Measurements from ENCODE around the gene MYRIP.

The MYRIP gene

DNA sequence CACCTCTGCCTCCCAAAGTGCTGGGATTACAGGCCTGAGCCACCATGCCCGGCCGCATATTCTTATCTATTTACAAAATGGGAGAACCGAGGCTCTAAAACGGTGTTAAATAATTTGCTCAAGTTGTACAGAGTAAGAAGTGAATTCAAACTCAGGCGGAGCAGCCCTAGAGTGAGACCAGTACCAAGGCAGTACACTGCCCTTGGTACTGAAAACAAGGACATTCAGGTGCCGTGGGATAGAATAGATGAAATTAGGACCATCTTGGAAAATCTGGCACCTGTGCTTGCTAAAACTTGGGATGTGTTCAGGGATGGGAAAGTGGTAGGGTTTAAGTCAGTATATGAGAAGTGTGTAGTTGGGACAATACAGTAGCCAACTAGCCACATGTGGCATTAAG lies 100.7 kb downstream of the MYRIP start:
- DNase-seq: no peak

DNA sequence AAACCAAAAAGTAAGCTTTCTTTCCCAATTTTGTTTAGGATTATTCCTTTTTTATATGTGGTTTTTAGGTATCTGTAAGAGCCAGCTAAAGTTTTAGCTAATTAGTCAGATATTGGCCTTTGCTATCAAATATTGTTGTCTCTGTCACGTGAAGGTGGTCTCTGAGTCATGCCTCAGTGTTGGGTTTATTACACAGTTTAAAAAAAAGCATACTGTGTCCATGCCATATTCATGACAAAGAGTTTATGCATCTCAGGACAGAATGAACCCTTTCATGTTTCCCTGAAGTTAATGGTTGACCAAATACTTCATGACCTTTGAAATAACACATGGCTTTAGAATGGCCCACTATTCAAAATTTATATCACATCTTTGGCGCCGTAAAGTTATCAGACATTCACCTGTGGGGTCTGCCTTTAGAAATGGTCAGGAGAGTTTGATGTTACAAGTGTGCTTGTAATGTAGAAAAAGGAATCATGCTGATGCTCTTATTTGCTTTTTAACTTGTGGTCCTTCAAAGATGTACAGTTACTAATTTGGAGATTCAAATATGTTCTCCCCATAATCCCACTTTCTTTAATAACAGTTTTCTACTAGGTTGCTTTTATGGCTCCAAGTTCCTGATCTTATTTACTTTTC lies 101.5 kb downstream of the MYRIP start:
- DNase-seq: no peak

DNA sequence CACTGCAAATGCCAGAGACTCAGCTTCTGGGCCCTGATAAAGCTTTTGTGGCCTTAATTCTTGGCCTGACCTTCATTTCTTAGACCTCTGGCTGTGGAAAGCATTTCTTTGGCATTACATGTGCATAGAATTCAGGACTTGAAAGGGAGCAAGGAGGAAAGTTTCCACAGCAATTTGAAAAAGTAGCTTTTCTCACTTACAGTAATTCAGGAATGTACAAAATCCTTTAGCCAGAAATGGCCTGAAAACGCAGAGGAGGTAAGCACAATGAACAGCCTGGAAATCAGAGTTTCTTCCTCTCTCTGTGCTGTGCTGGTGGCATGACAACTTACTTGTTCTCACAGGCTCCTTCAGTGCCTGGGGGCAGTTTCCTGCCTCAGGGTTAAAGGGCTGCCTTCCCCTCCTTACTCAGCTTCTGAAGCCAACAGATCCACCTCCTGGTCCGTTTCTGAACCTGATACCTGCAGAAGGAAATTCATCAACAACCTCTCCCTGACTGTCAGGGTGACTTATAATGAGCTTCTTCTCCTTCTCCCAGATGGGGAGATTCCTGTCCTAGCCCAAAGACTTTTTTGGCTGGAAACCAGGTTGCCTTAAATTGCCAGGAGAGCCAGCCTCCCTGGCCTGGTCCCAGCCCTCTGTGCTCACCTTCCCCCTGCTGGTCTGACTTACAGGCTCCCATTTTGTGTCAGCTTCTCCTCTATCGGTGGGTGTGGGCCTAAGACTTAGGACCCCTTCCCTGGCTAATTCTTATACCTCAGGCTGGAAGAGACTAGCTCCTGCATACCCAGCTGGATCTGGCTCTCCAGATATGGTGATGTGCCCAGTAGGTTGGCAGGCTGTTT lies 102.3 kb downstream of the MYRIP start:
- no peak for DNase-seq

DNA sequence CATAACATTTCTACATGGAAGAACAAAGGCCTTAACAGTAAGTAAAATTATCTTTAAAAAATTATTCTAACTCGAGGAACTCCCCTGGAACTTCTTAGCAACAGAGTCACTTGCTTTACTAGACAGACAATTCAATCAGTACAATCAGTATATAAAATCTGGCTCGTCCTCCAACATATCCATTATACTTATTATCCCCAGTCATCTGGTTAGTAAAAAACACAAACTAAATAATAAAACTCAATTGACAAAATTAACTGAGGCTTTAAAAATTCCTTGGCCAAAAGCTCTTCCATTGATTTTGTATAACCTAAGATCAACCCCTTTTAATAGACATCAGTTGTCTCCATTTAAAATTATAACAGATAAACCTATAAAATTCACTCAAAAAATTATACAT lies 105.6 kb downstream of the MYRIP start:
- no peak for DNase-seq

DNA sequence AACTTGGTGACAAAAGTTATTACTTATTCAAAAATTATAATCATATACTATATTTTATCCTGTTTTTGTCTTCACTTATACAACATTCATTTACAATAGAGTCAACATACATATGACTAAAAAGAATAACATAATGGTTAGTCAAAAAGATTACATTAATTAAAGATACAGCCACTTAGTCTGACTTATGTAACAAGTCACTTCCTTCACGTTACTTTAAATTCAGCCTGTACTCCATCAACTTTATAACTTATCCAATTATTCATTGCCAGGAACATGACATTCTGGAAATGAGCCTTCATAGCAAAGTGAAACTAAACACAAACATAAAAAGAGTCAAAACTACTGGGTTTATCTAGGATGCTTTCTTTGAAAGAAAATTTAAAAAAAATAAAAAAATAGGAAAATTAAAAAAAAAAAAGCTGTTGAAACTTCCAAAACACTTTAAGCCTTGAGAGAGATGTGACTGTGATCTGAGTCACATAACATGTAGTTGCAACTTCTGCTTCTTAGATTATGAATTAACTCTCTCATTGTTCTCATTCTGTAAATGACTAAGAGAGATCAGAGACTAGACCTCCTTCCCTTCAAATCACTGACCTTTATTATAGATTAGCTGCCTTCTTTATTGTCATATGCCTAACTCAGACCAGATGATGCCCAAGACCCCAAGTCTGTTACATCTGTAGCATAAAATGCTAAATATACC lies 107.8 kb downstream of the MYRIP start:
- no peak for DNase-seq

DNA sequence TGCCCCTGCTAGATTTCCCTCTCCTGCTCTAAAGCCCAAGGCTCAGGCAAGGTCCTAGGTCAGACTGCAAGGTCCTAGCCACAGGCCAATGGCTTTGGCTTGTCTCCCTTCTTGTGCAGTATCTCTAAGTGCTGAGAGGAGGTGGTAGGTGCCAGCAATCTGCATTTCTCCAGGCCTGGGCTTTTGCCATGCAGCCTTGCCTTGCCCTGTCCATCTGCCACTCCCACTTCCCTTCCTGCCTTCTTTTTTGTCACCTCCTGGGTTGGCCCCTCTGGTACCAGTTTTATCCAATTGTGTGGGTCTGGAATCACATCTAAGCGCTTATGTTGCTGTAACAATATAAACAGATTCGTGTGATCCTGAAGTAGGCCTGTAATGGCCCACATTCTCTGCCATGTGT lies 109.9 kb downstream of the MYRIP start:
- no peak for DNase-seq

DNA sequence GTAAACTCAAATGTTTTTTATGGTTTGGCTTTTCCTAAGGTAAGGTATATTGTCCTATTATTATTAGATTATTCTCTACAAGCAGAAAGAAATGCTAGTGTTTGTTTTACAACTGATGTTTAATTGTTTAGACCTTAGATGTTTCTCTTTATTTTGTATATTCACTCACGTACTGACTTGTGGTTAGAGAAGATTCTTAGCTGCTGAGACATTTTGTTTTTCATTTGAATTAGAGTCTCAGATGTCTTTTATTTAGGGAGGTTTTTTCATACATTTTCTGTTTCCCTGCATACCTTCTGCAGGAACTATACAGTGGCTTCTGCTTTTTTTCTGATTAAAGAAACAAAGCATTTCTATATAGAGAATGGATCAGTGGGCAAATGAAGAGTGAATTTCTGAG lies 110.9 kb downstream of the MYRIP start:
- no peak for DNase-seq

DNA sequence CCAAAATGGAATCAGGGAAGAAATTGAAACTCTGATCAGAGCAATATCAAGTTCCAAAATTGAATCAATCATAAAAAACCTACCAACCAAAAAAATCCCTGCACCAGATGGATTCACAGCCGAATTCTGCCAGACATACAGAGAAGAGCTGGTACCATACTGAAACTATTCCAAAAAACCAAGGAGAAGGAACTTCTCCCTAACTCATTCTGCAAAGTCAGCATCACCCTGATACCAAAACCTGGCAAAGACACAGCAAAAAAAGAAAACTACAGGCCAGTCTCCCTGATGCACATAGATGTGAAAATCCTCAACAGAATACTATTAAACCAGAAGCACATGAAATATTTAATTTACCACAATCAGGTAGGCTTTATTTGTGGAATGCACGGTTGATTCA lies 118.1 kb downstream of the MYRIP start:
- no peak for DNase-seq

DNA sequence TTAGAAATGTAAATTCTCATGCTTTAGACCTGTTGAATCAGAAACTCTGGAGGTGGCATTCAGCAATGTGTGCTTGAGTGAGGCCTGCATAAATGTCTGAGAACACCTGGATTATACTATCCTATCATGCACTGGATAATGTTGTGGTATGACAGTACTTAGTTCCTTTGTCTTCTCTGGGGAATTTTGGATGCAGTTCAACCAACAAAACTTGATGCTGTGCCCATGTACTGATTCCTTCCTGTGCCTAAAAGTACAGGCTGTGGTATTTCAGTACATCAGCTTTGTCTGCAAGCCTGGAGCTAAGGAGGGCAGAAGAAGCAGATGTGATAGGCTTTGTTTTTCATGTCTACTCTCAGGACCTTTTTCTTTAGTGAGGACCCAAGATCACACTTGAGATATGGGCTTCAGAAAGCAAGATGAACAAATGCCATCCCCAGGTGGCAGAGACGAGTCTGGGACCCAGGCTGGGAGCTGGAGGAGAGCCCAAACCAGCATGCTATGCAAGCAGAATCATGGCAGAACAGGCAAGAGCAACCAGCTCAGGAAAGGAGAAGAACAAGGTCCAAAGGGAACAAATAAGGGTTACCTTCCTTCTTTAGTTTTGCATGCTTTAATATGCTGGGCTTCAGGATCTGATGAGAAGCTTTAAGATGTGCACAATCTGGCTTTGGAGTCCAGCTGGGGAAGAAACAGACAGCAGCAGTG lies 124.7 kb downstream of the MYRIP start:
- no peak for DNase-seq

DNA sequence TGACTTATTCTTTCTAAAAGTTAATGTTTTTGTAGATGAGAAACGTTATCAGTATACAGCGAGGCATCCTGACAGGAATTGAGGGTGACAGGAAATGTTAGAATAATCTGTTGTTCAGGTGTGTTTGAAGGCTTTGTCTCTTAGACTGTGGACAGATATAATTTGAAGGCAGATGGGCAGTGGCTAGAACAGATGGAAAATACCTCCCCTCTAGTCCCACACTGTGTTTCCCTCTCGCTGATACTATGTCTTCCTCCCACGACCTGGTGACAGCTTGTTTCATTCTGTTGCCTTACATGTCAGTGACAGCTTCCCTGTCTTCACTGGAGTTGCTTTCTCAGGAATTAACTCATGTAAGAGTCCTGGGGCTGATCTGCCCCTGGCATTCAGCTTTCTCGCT lies 125.3 kb downstream of the MYRIP start:
- DNase-seq: no peak

DNA sequence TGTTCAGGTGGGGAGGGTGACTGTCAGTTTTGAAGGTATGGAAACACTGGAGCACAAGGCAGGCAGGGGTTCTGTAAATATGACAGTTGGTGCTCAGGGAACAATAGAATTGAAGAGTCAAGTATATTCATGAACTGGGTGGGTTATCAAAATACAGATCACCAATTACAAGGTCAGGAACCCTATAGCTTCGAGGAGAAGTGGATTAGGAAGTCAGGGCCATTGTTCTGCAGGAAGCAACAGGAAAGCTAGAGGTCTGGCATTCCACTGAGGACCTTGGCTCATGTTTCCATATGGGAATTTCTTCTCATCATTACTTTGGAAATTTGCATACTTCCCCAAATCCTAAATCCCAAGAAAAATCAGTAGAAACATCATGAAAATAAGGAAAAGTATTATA lies 125.9 kb downstream of the MYRIP start:
- no peak for DNase-seq

DNA sequence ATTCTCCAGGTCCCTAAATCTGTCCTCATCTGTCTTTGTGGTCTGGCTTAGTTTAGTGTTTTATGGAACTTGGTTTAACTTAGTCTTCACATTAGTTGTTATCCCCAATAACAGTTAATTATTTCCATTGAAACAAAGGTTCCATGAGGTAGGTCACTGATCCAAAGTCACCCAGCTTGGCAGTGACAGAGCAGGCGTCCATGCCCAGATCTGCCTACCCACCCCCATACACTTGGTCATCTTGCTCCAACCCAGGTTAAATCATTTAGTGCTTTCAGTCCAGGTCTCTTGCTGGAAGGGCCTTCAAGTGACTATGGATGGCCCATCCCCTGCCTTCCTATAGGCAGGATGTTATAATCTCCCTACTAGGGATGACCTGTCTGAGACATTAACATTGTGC lies 127.4 kb downstream of the MYRIP start:
- no peak for DNase-seq

DNA sequence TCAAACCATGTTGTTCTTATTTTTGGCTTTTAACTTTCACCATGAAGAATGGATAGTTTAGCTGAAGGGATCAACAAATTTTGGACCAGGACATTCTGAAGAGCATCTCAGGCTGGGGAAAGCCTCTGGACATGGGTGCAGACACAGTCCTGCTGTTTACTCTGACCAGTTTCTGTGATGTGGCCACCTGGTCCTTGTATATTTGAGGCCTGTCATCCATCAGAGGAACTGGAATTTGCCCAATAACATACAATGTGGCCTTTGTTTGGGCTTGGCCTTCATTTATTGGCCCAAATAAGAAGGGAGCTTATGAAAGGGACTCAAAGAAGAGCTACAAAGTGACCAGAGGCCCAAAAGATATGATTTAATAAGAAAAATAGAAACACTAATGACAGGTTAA lies 127.9 kb downstream of the MYRIP start:
- no peak for DNase-seq

DNA sequence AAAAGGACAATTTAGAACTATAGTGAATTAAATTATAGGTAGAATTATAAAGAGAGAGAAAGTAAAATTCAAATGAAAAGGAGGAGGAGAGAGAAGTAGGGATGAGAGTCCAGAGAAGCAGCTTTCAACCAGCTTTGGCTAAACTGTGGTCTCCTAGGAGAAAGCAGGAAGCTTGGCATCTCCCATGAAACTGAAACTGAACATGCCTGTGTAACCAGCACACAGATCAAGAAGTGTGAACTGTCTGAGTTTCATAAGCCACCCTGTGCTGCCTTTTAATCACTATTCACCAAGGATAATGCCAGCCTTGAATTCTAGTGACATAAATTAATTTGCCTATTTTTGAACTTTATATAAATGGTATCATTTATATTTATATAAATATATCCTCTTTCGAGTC lies 128.5 kb downstream of the MYRIP start:
- DNase-seq: no peak

DNA sequence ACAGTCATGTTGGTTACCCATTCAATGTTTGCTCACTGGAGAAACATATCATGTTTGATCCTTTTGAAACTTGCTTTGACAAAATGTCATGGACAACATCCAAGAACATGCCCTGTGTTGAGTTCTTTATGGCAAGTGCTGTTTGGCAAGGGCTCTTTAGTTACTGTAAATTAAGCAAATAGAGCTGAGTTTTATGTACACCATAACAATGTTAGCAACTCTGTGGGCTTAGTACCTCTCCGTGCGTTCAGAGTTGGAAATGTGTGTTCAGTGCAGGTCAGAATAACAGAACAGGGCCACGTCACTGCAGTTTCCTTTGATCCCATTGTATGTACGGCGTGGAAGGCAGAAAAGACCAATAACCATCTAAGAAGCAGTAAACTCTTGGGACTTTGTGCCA lies 132.5 kb downstream of the MYRIP start:
- DNase-seq: no peak

DNA sequence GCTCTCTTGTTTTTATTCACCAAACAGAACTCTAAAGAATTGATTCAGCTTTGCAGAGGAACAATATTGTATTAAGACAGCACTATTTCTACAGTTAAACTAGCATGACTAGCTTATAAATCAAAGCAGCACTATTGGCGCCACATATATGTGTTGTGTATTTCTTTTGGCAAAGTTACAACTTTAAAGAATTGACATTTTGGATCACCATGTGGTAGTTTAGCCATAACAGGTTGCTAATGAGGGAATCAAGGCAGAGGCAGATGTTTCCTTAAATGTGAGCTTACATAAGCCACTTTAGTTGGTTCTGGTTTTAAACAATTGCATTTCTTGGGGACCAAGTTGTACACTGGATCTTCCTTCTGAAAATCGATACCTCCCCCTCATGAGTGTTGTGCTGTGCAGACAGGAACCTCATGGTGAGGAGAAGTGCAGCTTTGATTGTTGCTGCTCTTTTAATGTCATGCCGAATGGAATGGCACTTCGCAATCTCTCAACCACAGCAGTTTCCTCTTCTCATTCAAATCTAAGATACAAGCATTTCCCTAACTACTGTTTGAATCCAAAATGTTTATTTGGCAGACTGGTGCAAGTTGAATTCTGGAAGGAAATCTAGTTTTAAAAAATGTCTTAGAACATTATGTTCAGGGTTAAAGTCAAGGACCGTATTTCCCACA lies 151.2 kb downstream of the MYRIP start:
- no peak for DNase-seq

DNA sequence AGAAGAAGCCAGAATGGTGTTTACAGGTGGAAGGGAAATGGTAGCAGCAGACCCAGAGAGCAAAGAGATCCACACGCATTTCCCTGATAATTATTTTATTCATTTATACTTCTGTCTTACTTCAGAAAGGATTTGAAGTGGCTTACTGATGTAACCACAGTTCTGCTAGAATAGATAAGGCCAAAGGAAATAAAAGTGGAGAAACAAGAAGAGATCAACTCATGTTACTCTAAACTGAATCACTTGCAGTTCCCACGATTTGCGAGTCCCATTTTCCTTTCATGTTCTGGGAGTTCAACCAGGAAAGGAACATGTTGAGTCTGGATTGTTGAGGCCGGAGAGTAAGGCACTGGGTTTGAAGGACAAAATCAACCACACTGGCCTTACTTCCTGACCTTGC lies 151.8 kb downstream of the MYRIP start:
- DNase-seq: no peak

DNA sequence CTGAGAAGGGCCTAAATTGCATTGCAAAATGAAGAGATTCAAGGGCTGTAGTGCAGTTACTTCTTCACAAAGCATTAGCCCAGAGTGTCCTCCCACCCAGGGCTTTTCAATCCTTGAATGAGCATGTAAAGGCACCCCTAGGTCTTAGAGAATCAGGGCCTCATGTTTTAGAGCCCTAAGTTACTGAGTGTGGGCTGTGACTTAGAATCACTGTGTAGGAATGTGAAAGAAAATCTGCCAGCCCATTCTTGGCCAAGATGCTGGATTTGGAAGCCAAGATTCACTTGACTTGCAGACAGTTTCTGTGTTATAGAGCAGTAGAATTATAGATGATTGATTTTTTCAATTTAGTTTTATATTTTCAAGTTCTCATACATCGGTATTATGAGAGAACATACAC lies 153.2 kb downstream of the MYRIP start:
- DNase-seq: no peak

DNA sequence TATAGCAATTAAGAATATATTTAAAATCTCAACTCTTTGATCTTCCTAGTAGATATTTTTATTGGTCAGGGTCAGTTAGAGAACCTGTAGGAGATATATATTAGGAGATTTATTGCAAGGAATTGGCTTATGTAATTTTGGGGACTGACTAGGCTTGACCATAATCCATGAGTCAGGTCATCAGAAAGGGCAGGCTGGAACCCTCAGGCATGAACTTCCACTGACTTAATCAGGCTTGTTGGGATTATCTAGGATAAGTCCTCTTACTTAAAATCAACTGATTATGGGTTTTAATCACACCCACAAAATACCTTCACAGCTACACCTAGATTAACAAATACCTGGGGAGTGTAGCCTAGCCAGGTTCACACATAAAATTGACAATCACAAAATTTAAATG lies 156.1 kb downstream of the MYRIP start:
- no peak for DNase-seq

DNA sequence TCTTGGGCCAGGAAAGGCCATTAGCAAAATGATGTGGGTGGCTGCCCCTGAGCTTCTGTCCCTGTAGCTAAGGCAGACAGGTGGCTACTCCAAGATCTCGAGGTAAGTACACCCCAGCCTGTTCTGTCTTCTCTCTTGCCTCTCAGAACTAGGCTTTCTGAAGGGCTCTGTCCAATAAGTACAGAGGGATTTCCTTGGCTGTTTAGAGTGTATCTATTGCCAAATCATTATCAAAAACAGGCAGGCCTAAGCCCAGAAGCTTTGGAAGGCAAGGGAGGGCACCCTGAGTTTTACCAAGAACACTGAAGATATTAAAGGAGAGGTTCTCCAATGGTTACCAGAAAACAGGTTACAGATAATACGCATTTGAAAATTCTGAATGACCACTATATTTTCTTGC lies 156.6 kb downstream of the MYRIP start:
- DNase-seq: no peak

DNA sequence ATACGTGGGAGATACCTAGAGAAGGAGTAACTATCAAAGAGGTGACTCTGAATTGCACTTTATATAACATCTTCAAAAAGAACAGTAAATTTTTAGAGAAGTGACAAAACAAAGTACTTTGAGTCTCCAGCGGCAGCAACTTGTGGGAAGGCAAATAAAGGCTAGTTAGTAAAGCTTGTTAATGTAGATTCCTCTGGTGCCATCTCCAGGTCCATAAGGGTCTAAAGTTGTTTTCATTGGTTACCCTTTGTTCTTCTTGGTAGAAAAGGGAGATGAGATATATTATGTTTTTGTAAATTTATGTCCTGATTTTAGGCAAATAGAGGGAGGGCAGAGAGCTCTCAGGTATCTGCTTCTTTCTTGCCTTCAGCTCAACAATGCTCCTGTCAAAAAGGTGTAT lies 161.6 kb downstream of the MYRIP start:
- DNase-seq: no peak

DNA sequence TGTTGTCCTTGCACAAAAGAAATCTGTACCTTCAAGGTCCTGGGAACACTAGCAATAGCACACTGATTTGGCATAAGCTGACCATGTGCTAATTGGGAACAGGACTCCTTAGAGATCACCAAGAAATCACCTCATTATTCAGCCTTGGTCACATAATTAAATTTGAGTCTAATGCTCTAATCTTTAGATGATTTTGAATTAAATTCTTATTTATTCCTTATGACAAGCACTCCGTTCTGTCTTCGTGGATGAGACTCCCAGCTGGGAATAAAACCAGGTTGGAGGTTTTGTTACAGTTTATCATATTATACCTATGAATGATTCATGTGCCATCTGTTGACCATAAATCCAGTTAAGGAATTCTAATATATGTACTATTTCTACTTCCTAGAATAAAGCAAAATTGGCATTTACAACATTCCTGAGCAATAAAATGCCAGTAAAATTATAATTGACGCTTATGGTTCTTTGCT lies 162.2 kb downstream of the MYRIP start:
- DNase-seq: no peak

DNA sequence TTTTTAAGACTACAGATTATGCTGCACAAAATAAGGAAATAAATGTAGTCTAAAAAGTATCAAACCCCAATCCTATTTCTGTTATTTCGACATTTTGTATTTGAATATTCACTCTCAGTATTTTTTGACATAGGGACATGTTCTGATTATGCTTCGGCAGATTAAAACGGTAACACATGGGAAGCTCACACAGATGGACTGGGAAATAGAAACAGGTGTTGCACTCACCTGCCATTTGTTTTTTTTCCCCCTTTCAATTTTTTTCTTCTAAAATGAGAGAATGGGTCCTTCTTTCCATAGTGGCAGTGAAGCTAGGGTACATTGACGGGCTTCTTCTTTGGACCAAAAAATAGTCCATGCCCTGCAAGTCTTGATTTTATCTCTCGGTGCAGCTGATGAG lies 163.1 kb downstream of the MYRIP start:
- DNase-seq: no peak
